ENCODE results near the gene PPM1A.

PPM1A gene

DNA sequence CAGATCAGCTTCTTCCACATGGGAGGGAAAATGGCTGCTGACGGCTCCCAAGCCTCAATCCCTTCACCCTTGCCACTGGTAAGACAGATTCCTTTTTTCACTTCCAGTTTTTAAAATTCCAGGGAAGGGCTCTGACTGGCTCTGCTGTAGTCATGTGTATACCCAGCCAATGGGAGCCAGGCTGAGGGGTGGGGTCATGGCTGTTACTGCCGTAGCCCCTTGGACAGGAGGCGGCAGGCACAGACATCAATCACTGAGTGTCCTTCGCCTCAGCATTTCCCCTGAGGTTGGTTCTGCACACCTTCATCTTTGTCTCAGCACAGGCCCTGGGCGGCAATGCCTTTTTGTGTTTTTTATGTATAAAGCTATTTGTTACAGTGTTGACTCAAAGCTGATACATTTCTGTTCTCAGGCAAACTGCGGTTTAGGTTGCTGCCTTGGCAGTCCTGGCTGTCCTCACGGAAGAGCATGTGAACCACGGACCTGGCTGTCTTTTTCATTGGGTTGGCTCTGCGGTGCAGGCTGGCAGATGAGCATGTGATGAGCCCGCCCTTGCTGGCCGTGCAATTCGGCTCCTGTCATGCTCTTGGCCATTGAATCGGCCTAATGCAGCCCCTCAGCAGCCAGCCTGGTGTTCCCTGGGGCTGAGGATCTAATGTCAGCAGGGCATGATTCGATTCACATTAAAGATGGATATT lies 74.3 kb downstream of the PPM1A start:
- DNase-seq (ENCODE audit: low read depth): no peak

DNA sequence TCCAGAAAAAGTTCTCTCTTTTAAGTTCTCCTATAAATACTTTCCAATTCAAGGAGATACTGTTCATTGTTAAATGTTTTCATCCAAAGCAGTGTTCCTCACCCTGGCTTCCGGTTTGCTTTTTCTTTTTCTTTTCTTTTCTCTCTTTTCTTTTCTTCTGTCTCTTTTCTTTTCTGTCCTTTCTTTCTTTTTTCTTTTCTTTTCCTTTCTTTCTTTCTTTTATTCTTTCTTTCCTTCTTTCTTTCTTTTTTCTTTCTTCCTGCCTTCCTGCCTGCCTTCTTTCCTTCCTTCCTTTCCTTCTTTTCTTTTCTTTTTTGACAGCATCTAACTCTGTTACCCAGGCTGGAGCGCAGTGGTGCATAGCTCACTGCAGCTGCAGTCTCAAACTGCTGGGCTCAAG lies 75.8 kb downstream of the PPM1A start:
- no peak for DNase-seq (ENCODE audit: low read depth)

DNA sequence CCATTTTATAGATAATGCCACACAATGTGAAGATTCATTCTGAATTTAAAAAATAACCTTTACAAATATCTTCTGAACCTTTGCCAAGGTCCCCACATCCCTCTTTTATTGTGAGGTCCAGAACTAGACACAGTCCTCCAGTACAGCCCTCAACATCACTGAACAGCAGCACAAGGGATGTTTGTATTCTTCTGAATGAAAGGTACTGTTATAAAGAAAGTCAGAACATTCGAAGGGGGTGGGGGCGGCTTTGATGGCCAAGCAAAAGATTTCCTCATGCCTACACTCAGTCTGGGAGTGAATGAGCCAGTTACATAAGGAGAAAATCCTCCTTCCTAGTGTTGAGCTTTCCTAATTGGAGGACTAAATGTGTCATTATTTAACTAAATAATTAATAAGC lies 77.3 kb downstream of the PPM1A start:
- no peak for DNase-seq (ENCODE audit: low read depth)

DNA sequence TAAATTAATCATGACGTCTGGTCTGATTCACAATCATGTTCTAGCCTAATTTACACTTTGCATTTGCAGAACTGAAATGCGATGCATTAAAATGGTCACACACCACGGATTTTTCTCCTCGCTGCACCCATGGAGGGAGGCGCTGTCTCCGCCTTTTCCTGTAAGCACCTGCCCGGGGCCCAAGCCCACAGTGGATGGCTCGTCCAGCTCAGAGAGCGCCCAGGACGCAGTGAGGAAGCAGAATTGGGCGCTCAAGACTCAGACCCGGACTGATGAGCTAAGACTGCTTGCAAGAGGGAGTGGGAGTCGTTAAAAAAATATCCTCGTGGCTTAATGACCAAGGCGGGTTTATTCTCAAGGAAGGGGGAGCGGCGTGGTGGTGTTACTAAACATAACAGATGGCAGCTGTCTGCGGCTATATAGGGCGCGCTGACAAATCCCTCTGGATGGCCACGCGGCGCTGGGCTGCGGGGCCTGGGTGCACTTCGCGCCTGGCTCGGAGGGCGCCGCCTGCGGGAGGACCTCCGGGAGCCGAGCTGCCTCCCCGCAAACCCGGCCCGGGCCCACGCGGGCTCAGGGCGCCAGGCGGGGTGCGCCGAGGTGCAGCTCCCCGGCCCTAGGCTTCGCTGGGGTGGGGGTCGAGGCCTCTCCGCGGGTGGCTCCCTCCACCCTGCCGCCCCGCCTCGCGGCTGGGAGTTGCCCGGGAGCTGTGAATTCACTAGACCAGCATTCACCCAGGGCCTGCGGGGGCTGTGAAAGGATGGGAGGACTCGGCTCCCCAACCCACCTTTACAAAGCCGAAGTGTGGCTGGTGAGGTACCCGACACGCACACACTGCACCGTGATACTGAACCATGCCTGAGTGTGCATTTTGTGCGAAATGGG lies 78.7 kb downstream of the PPM1A start:
- DNase-seq (ENCODE audit: low read depth): peak; percentile 18

DNA sequence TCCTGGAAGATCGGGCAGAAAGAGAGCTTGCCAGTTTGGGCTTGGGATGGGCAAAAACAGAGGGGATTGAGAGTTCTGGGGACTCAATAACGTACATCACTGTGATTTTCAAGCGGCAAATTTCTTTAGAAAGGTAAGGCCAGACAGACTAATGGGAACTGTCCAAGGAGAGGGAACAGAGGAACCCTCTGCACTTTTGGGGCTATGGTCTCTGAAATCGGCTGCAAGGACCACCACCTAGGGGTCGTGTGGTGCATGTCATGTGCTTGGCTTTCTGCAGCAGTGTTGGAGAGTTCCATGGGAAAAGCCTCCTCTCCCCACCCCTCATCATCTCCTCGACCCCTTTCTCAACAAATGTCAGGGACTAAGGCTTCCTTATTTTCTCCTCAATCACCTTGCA lies 79.6 kb downstream of the PPM1A start:
- no peak for DNase-seq (ENCODE audit: low read depth)

DNA sequence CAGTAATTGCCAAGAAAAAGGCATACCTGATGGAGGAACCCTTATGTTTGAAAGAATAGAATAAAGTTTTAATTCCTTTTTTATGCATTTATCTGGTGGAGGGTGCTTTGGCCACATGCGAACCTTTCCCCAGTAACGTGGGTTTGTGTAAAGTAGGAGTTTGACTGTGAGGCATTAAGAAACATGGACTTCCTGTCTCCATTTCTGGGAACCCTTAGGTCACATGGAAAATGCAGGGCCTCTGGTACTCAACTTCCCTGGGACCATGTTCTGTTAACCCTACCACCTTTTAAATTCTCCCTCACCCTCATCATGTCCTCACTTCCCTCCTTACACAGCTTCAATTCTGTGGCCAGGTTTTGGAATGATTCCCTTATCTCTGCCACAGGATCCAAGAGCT lies 80.3 kb downstream of the PPM1A start:
- no peak for DNase-seq (ENCODE audit: low read depth)

DNA sequence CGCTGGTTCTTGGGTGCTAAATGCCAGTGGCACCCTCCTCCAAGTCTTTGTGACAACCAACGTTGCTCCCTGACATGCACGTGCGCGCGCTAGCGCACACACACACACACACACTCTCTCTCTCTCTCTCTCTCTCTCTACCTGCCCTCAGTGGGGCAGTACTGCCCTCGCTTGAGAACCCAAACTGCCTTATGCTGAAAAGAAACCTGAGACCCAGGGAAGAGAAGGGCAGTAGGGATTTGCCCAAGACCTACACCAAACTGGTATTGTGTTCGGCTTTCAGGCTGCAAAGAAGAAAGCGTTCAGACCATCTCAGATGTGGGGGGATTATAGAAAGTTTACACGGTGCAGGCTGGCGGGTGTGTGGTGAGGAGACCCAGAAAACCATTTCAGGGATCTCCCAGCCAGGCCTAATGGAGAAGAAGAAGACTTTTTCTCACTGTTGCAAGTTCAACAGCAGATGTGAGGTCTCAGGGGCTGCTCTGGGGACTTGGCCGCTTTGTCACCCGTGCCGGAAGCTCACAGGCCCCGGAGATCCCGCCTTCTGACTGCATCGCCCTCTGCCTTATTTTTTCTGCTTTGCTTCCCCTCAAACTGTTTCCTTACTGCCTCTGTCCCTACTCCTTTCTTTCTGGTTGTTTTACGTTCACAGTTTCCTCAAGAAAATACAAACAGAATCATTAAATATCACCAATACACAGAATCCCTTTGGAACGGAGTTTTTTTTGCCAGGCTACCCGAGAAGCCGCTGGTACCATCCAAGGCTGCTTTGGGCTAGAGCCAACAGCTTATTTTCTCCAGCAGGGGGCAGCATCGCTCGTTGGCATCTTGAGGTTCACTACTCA lies 82.4 kb downstream of the PPM1A start:
- peak; percentile 38 for DNase-seq (ENCODE audit: low read depth)

DNA sequence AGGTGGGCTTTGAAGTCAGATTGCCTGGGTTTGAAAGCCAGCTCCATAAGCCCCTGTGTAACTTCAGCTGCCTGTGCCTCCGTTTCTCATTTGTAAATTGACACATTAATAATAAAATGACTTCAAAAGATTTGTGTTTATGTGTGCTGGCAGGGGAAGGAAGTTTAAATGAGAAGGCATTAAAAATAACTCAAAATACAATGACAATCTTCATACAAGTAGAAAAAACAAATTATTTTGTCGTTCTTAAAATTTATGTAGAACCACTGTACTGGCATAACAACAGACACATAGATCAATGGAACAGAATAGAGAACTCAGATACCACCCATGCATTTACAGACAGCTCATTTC lies 83.0 kb downstream of the PPM1A start:
- no peak for DNase-seq (ENCODE audit: low read depth)

DNA sequence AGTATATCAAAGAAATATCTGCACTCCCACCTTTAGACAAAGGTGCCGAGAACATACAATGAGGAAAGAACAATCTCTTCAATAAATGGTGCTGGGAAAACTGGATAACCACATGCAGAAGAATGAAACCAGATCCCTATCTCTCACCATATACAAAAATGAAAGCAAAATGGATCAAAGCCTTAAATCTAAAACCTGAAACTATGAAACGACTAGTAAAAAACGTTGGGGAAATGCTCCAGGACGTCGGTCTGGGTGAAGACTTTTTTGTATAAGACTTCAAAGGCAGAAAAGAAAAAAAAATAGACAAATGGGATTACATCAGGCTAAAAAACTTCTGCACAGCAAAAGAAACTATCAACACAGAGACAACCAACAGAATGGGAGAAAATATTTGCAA lies 83.8 kb downstream of the PPM1A start:
- DNase-seq (ENCODE audit: low read depth): no peak

DNA sequence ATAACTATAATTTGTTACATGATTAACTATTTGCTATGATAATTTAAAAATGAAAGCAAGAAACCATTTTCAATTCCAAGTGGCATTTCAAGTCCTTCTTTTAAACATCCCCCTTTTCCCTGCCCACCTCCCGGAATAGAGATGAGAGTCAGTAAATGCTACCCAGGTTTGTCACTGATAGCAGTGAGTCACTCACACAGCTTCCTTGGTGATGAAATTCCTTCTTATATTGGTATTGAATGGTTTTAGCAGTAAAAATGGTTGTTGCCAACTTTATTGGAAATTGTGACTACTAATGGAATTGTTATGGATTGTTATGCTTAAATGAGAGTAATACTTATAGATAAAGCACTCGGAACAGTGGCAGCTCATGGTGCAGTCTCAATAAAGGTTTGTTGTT lies 90.5 kb downstream of the PPM1A start:
- DNase-seq (ENCODE audit: low read depth): no peak

DNA sequence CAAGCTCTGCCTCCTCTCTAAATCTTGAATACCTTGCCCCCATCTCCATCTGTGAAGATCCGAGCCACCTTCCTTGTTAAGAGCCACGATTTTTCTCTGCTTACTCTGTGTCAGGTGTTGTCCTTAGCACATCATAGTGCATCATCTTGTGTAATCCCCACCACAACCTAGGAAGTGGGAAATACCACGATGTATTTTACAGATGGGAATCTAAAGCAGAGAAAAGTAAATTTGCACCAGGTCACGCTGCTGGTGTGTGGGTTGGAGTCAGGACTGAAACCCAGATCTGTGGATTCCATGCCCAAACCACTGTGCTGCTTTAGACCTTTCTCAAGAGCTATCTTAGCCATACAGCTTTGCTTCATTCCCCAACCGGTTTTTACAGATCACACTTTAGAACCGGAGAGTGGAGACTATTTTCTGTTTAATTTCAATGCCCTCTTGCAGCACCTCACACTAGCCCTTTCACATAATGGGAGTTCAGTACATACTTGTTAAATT lies 94.6 kb downstream of the PPM1A start:
- DNase-seq (ENCODE audit: low read depth): no peak

DNA sequence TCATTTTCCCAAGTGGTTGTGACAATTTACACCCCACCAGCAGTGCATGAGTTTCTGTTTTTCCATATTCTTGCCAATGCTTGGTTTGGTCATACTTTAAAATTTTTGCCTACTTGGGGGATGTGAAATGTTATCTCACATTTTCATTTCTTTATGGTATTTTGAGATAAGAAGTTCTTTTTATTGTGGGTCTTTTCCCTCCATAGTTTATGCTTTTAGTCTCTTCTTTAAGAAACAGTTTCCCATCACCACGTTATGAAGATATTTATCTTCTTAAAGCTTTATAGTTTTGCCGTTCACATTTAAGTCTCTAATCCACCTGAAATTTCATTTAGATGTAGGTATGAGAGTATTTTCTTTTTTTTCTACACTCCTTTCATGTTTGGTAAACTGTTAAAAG lies 95.7 kb downstream of the PPM1A start:
- DNase-seq (ENCODE audit: low read depth): no peak

DNA sequence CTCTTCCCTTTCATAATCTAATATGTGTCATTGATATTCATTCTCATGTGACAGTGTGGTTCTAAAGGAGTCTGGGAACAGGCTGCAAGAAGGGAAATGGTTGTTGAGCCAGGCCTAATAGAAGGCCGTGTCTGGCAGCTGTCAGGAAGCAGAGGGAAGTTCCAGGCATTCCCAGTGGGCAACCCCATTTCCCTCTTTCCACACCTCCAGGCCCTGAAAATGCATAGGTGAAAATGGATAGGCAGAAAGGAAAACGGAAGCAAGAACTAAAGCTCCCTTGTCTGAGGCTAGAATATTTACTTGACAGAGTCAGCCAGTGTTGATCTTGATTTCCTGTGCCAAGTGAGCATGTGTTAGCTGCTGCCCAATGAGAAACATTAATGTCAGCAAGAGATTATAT lies 97.7 kb downstream of the PPM1A start:
- peak; percentile 18 for DNase-seq (ENCODE audit: low read depth)

DNA sequence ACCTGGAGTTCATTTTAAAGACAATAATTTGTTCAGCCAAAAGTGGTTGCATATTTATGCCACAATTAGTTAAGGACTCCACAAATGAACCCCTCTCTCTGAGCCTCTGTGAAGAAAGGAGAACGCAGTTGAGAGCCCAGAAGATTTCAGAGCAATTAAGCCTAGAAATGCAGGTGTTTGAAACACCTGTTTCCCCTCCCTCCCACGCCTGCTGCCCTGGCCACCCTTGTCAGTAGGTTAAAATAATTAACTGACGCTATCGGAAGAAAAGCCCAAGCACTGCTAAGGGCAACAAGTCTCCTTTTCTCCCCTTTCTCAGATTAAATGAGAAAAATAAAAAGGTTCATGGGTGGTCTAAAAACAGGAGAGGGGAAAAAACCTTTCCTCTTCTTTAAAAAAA lies 99.2 kb downstream of the PPM1A start:
- no peak for DNase-seq (ENCODE audit: low read depth)
